Kidney (tissue), 14 donors: ENCODE results near the gene NIN. TPM values are rescaled to one million over a fixed set of nuclear protein-coding genes. Genes with fewer than 3 reads are reported as not detected.

ENCODE experiments used
- DNase-seq, 5 donors: peaks; one replicate each; pipeline ENCODE4 v3.0.0-alpha.2; 2013 to 2020
- FAIRE-seq: peaks from 2 replicates; lab custom pipeline; 2012; peaks lifted over from hg19 to GRCh38; lab: Jason Lieb, UNC
- H3K27ac ChIP-seq, 2 donors: one replicate each; pipeline ENCODE4 v1.7.0; 2013; ENCODE audit warnings: low read depth in 2 of 2, low read length in 2 of 2, inconsistent platforms in 1 of 2
- H3K27me3 ChIP-seq: one replicate; pipeline ENCODE4 v1.7.1; 2013; ENCODE audit warnings: low read length, inconsistent platforms; ENCODE audit not compliant: control insufficient read depth, insufficient read depth
- H3K36me3 ChIP-seq, 3 donors: one replicate each; pipeline versions ENCODE4 v1.7.0 to v1.7.1; 2013; ENCODE audit warnings: low read length in 3 of 3, control low read depth in 1 of 3, inconsistent platforms in 1 of 3; ENCODE audit not compliant: insufficient read depth in 3 of 3, control insufficient read depth in 2 of 3
- H3K4me1 ChIP-seq, 3 donors: one replicate each; pipeline versions ENCODE4 v1.7.0 to v1.7.1; 2013; ENCODE audit warnings: low read length in 3 of 3, inconsistent platforms in 1 of 3, low read depth in 1 of 3; ENCODE audit not compliant: control insufficient read depth in 2 of 3, insufficient read depth in 2 of 3
- H3K4me3 ChIP-seq, 3 donors: one replicate each; pipeline versions ENCODE4 v1.7.0 to v1.8.1; 2013; ENCODE audit warnings: low read length in 3 of 3, control low read depth in 1 of 3, inconsistent platforms in 1 of 3
- H3K9ac ChIP-seq, 3 donors: one replicate each; pipeline versions ENCODE4 v1.7.0 to v1.7.1; 2013; ENCODE audit warnings: low read length in 3 of 3, control low read depth in 1 of 3, inconsistent platforms in 1 of 3
- H3K9me3 ChIP-seq, 3 donors: one replicate each; pipeline versions ENCODE4 v1.7.0 to v1.7.1; 2013; ENCODE audit warnings: low read length in 3 of 3, control low read depth in 1 of 3, inconsistent platforms in 1 of 3; ENCODE audit not compliant: control insufficient read depth in 2 of 3, insufficient read depth in 1 of 3
- CTCF ChIP-seq: IDR thresholded peaks from 3 replicates; pipeline ENCODE4 v1.5.1; 2012; ENCODE audit warnings: mild to moderate bottlenecking, moderate library complexity, borderline replicate concordance; ENCODE audit not compliant: insufficient read depth; ENCODE audit errors: extremely low read depth
- intact Hi-C: fragments of 100-400 bp; cut with DNase I; formaldehyde crosslinking; loops from one replicate; pipeline ENCODE4 v1.11.1; 2022
- polyA plus RNA-seq: library from polyadenylated mRNA; stranded (reverse); fragments of 350-450 nt; fragmentation: Illumina TruSeq; extraction: RNeasy Lipid Tissue Mini Kit (QIAGEN cat#74804); gene quantifications from one replicate; pipeline ENCODE4 v1.2.3, GENCODE V29; 2014; ENCODE audit warnings: low read depth, low replicate concordance; ENCODE audit not compliant: insufficient read depth
- total RNA-seq: library from RNA; stranded (reverse); fragmentation: NEBNext Ultra II Directional; extraction: Animal tissue kit (Norgen Biotek cat#: 25700); gene quantifications from one replicate; pipeline ENCODE4 v1.2.1, GENCODE V29; 2021
- donor health status: control.
- donor health status: control.
- donor health status: control.
- donor health status: control.
- donor health status: control.
- donor health status: DM: yes; HTN: yes; CAD: no.
- donor health status: Normal renal cell carcinoma (clear cell type).

Gene NIN
- total and polyA plus RNA-seq, 2 donors from 2014 or later: 3.6 to 40.0 TPM

- FAIRE-seq: no peak
- peaks cover 0 to 5% (median 2%) of the 10 kb centered on the region in 3 donors for H3K36me3 ChIP-seq
- H3K4me3 ChIP-seq: no peak overlapping the region
- H3K27me3 ChIP-seq: no peaks in the 10 kb centered on the region
- no peak overlapping the region for H3K9ac ChIP-seq
- no peak for TF ChIP-seq CTCF
- H3K9me3 ChIP-seq: no peaks in the 10 kb centered on the region
- peaks cover 0 to 3% (median 0%) of the 10 kb centered on the region in 3 donors for H3K4me1 ChIP-seq
- DNase-seq: no peak
- H3K27ac ChIP-seq: no peak overlapping the region
- intact Hi-C loops: no loop called here
These were observed 38.9 kb downstream of the NIN start for GRCh38 chr14:50792051-50792477.

- Histone ChIP-seq H3K9me3 (no peaks in the 10 kb centered on the region), H3K4me3 (no peak overlapping the region), H3K27ac (no peak overlapping the region), H3K36me3 (peaks cover 0 to 5% (median 2%) of the 10 kb centered on the region in 3 donors), H3K4me1 (peaks cover 0 to 10% (median 0%) of the 10 kb centered on the region in 3 donors), H3K9ac (no peak overlapping the region), H3K27me3 (no peaks in the 10 kb centered on the region)
- no peak for DNase-seq
- intact Hi-C loops: no loop called here
- no peak for FAIRE-seq
- TF ChIP-seq CTCF: no peak
These were observed 39.8 kb downstream of the NIN start for GRCh38 chr14:50791201-50791600.

- H3K4me1 ChIP-seq: peaks cover 0 to 15% (median 0%) of the 10 kb centered on the region in 3 donors
- no peaks in the 10 kb centered on the region for H3K27me3 ChIP-seq
- H3K36me3 ChIP-seq: peaks cover 0 to 5% (median 2%) of the 10 kb centered on the region in 3 donors
- DNase-seq: no peak
- no peaks in the 10 kb centered on the region for H3K9me3 ChIP-seq
- no peak for TF ChIP-seq CTCF
- FAIRE-seq: no peak
- H3K27ac ChIP-seq: no peak overlapping the region
- H3K4me3 ChIP-seq: no peak overlapping the region
- H3K9ac ChIP-seq: no peak overlapping the region
- intact Hi-C loops: no loop called here
These were observed 40.4 kb downstream of the NIN start for GRCh38 chr14:50790589-50790988.

- TF ChIP-seq CTCF: no peak
- intact Hi-C loops: no loop called here
- Histone ChIP-seq H3K27ac (no peak overlapping the region), H3K36me3 (peaks cover 0 to 2% (median 0%) of the 10 kb centered on the region in 3 donors), H3K4me3 (no peak overlapping the region), H3K27me3 (no peaks in the 10 kb centered on the region), H3K9ac (no peak overlapping the region), H3K4me1 (peaks cover 0 to 20% (median 3%) of the 10 kb centered on the region in 3 donors), H3K9me3 (no peaks in the 10 kb centered on the region)
- FAIRE-seq: no peak
- DNase-seq: no peak
These were observed 44.1 kb downstream of the NIN start for GRCh38 chr14:50786751-50787464.
